ENCODE data around the gene ARHGDIG.
A peak's percentile ranks its signal among the peaks of the same experiment; 100 is the strongest.
"Not testable (repeated sequence)": the region's sequence is repeated elsewhere in the genome, so short reads cannot be mapped to it uniquely, and the experiment has no call there.

Gene ARHGDIG

DNA sequence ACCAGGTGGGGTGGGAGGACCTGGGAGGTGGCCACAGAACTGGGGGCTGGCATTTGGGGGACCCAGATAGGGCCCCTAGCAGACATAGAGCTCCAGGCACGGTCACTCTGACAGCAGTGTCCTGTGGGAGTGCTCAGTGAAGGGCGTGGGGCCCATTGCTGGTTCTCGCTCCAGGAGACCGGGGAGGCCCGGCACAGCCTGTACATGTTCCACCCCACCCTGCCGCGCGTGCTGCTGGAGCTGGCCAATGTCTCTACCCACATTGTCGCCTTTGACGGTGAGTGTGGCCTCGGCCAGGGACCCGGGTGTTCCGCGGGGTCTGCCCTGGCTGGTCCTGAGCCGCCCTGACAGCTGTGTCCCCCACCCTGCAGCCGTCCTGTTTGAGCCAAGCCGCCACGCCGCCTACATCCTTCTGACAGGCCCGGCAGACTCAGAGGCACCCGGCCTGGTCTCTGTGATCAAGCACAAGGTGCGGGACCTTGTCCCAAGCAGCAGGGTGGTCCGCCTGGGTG, 15.9 kb upstream of the ARHGDIG start:
- DNase-seq: no peak

- DNase-seq: no peak
Measured at GRCh38 chr16:265002-265529, 15.3 kb upstream of the ARHGDIG start.

- DNase-seq: no peak
Measured at GRCh38 chr16:265711-266110, 14.7 kb upstream of the ARHGDIG start.

GRCh38 chr16:266258-267164, 13.9 kb upstream of the ARHGDIG start:
- no peak for DNase-seq

DNA sequence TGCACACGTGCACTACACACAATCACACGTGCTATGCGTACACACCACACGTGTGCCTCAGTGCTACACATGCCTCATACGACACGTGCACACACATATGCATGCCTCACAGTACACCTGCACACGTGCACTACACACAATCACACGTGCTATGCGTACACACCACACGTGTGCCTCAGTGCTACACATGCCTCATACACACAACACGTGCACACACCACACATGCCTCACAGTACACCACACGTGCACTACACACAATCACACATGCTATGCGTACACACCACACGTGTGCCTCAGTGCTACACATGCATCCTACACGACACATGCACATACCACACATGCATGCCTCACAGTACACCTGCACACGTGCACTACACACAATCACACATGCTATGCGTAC, 12.8 kb upstream of the ARHGDIG start:
- not testable (repeated sequence) for DNase-seq

- no peak for DNase-seq
Measured at GRCh38 chr16:268141-269053, 12.0 kb upstream of the ARHGDIG start.

- DNase-seq: no peak
Measured at GRCh38 chr16:269061-269796, 11.2 kb upstream of the ARHGDIG start.

DNA sequence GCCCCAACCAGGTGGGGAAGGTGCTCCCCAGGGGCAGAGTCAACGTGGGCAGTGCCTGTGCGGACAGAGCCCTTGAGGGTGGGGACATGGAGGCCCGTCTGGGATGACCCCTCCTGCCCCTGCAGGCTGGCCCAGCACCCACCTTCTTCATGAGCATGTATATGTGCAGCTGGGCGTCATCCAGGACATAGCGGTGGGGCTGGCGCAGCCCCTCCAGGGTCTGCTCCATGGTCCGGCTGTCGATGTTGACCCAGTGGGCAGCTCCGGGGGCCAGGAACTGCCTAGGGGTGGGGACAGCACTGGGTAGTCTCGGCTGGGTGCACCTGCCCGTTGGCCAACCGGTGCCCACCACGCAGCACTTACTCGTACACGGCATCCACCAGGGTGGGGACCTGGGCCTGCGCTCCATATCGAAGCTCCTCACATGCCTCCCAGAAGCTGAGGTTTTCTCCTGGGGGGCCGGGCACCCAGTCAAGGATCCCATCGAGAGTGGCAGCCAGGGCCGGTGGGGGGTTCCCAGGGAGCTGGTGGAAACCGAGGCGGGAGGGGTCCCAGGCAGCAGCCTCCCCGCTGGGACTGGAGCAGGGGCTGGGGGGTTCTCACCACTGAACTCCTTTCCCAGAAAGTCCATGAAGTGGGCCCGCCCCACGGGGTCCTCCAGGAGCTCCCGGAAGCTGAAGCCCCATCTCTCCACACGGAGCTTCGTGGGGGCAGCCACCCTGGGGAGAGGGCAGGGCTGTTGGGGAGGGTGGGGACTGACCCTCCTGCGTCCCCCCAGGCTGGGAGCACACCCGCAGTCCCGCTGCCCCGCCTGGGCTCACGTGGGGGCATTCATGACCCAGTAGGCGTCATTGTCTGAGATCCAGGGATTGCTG, 9.8 kb upstream of the ARHGDIG start:
- no peak for DNase-seq

GRCh38 chr16:272633-273546, 7.5 kb upstream of the ARHGDIG start:
- no peak for DNase-seq

- DNase-seq: no peak
Measured at GRCh38 chr16:273547-274421, 6.6 kb upstream of the ARHGDIG start.

DNA sequence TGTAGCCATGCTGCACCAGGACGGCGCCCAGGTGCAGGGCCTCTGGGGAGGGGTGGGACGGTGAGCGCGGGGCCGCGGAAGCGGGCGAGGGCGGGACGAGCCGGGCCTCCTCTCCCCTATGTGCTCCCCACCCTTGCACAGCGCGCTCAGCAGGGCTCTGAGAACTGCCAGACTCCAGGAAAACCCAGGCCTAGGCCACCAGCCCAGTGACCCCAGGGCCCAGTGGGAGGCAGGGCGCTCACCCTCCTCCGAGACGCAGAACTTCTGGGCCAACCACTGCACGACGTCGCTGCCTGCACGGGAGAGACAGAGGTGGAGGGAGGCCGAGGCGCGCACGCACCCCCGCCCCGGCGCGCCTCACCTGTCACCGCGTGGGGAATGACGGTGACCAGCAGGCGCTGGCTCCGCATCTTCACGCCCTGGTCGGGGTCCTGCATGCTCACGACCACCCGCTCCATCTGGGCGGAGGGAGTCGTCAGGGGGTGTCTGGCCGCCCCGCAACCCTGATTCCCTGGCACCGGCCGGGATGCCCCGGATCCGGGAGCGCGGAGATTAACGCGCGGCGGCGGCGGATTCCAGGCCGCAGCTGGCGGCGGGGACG, 5.2 kb upstream of the ARHGDIG start:
- no peak for DNase-seq

DNA sequence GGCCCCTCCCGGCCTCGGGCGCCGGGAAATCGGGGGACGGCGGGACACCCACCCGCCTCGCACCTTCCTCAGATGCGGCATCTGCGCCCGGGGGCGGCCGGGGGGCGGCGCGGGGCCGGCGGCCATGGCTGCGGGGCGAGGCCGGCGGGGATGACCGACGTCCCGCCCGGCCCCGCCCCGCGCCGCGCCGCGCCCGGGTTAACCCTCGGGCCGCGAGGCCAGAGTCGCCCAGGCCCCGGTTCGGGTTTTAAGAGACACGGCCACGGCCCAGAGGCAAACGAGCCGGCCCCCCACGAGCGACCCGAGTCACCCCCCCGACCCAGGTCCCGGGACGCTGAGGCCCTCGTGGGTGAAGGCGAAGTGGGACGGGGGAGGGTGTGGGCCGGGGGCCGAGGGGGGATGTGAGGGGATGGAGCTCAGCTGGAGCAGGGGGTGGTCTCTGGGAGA, 4.6 kb upstream of the ARHGDIG start, which contains the start of gene RGS11:
Gene RGS11 (minus strand): TSS at position 159 of the 447 bp plus-strand sequence. CDS start 33 bp downstream, at position 126.
- no peak for DNase-seq

DNA sequence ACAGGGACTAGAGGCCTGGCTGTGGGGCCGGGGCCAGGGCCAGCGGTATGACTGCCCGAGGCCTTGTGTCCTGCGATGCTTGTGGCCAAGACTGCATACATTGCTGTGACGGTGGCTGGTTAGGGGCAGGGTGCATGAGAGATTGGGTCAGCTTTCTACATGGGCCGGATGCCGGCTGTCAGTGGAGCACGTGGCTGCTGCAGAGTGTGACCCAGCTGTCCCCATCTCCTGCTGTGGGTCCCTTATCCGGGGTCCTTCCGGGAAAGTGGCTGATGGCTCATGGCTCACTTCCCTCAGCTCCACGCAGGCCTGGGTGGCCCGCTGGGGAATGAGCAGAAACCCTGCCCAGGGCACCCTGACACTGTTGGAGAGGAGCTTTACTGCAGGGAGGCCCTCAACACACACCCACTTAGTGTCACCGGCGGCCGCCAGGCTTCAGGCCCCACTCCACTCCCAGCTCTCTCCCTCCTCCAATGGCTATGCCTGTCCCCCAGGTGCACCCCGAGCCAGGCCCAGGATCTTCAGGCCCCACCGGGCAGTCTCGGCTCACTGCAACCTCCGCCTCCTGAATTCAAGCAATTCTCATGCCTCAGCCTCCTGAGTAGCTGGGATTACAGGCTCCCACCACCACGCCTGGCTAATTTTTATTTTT, 3.8 kb upstream of the ARHGDIG start:
- DNase-seq: no peak

DNA sequence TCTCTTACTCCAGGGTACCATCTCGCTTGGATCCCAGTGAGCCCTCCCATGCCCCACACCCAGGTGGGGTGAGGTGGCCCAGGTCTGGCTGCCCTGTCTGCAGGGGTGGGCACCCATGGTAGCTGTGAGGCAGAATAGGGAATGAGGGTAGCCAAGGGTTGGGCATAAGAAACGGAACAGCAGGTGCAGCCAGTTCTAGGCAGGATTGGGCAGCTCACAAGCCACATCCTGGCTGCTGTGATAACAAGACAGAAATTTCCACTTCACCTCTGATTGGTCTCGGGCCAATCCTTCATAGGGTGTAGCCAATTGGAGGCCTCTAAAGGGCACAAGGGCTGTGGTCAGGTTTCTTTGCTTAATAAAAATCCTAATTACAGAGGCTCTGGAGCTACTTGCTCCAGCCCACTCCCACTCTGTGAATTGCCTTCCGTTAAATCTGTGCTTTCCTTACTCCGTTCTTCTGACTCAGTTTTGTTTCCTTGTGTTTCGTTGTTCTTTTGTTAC, 1.5 kb upstream of the ARHGDIG start:
- DNase-seq: peak; percentile 62

GRCh38 chr16:279531-279930, 860 bp upstream of the ARHGDIG start:
- DNase-seq: no peak

DNA sequence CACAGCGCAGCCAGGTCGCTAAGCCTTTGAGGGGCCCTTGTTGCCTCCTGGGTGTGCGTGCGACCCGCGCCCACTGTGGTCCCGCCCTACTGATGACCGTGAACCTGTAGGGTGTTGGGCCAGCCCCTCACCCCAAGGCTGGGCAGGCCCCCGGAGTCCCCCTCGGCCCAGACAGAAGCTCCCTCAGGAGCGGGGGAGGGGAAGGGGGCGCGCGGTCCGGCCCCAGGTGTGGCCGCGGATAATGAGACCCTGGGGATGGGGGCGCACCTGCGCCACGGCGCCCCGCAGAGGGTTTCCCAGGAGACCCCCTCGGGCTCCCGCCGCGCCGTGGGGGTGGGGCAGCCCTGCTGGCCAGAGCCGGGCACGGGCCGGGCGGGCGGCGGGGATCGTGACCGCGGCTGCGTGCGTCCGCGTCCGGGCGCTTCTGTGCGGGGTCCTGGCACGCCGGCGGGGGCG, 358 bp upstream of the ARHGDIG start:
- DNase-seq: no peak

DNA sequence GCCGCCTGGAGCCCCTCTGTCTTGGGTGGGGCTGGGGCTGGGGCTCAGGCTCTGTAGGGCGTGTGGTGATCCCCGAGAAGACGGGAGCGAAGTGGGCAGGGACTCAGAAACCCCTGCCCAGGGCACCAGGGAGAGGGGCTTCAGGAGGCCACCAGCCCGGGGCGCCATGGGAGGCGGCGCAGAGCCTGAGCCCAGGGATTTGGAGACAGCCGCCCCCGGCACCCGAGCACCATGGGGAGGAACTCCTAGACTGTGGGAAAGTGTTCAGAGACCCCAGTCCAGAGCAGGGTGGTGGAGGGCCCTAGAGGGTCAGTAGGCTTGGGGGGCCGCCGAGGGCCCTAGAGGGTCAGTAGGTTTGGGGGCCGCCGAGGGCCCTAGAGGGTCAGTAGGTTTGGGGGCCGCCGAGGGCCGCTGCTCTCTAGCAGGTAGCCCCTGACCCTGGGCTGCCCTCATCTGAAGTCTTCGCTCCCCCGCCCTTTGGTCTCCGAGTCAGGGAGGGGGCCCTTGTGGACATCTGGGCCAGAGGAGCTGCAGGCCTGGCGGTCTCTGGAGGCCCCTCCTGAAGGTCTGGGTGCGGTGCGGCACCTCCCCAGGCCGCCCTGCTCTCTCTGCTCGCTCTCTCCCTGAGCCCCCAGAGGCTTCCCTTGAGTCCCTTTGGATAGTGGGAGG, 734 bp downstream of the ARHGDIG start:
- no peak for DNase-seq

All from CD4-positive, alpha-beta T cell treated with Interleukin-10 for 1 hour (primary cell).